ENCODE results near the gene BAG5.

DNA sequence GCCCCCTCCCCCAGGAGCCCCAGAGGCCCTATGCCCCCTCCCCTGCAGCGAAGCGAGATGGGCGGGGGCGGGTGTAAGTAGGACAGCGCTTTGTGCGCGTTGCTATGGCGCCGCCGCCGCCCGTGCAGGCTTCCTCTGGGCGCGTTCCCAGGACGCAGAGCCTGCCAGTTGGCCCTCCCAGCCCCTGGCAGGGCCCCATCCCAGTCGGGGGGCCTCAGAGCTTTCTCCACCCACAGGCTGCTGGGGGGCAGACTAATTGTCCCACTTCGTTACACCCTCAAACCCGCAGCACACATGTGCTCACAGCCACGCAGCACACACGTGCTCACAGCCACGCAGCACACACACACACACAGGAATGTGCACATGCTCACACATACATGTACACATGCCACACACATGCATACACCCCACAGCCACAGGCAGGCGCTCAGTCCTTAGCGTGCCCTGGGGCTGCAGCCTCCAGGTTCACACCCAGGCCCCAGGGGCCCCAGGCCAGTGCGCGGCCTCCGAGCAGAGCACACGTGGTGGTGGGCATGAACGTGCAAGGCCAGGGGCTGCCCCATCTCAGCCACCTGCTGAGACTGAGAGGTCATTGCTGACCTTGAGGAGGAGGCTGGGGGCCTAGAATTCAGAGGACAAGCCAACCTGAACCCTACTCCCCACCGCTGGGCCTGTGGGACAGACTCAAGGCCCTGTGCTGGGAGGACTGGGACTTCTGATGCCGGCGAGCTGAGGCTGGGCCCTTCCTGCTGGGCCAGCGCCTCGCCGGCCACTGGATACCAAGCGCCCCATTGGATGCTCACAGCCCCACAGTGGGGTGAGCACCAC, 17.9 kb downstream of the BAG5 start:
- TF ChIP-seq, protein P1, sequence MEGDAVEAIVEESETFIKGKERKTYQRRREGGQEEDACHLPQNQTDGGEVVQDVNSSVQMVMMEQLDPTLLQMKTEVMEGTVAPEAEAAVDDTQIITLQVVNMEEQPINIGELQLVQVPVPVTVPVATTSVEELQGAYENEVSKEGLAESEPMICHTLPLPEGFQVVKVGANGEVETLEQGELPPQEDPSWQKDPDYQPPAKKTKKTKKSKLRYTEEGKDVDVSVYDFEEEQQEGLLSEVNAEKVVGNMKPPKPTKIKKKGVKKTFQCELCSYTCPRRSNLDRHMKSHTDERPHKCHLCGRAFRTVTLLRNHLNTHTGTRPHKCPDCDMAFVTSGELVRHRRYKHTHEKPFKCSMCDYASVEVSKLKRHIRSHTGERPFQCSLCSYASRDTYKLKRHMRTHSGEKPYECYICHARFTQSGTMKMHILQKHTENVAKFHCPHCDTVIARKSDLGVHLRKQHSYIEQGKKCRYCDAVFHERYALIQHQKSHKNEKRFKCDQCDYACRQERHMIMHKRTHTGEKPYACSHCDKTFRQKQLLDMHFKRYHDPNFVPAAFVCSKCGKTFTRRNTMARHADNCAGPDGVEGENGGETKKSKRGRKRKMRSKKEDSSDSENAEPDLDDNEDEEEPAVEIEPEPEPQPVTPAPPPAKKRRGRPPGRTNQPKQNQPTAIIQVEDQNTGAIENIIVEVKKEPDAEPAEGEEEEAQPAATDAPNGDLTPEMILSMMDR (IDR thresholded peaks at IDR 0.05), result no peak
- TF ChIP-seq POLR2A (IDR thresholded peaks at IDR 0.05), result no peak
